Activated CD4-positive, alpha-beta T cell treated with anti-CD3 and anti-CD28 coated beads, Interleukin-2, amount 50 U/mL, for 24 hours (primary cell): ENCODE data around the gene PF4V1.

Experiments
- DNase-seq, 2 donors: peaks; one replicate each; pipeline ENCODE4 v3.0.0-alpha.2; 2020; ENCODE audit warnings: low read depth in 1 of 2, low spot score in 1 of 2

Gene PF4V1, protein sequence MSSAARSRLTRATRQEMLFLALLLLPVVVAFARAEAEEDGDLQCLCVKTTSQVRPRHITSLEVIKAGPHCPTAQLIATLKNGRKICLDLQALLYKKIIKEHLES

DNA sequence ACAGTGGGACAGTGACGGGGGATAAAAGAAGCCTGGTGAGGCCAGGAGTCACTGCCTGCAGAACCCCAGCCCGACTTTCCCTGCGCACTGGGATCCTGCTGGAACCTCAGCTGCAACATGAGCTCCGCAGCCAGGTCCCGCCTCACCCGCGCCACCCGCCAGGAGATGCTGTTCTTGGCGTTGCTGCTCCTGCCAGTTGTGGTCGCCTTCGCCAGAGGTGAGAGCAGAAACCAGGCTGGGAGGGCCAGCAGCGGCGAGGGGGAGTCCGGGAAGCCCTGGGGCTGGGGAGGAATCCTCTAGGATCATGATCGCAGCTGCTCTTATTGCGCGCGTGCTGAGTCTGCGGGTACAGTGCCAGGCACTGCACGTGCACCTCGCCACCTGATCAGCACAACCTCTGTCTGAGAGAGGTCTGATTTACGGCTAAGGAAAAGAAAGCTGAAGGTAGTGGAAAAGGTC is at the start of gene PF4V1:
Gene PF4V1 (plus strand): TSS at position 51 of the 459 bp plus-strand sequence. CDS start 67 bp downstream, at position 118.
- no peak for DNase-seq

DNA sequence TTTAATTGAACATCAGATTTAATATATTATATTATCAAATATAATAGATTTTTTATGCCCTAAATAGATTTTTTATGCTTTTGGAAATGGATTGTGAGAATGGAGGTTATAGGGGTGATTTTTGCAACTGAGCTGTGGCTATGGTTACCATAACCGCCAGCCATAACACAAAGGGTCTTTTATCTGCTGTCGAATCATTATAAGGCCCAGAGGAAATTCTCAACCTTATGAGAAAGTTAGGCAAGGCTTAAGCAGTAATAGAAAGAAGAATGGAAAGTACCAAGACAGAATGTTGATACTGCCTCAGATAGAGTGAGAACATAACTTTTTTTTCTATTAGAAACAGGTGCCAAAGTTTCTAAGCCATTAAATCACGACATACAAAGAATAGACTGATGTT is 42.9 kb upstream of the PF4V1 start:
- no peak for DNase-seq

DNA sequence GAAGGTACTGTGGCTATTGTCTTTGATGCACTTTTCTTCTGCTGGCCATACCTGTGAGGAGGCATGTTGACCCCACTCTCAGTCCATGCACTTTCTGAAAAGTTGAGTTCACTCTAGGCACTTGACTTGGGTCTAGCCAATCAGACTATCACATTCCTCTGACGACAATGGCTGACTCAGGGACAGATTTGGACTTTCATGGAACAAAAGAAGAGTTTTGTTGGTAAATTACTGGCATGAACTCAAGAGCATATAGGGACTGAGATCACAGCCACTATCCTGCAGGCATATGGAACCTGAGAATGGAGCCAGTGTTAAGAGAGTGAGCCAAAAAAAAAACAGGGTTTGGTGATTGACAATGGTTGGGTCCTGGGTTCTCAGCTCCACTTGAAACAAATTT is 41.3 kb upstream of the PF4V1 start:
- no peak for DNase-seq

DNA sequence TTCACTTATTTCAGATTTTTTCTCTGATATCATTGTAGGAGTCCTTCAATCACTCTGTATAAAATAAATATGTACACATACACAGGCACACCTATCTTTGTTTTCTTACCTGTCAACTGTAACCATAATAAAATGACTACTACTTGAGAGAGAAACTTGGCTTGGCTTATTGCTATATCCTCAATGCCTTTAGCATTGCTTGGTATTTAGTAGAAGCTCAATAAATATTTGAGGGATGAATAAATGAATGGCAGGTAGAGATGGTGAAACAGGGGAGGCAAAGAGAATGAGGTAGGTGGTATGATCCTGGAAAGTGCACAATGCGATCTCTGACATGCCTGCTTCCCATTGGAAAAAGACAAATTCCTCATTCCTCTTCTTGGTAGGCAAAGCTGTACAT is 38.4 kb upstream of the PF4V1 start:
- no peak for DNase-seq

DNA sequence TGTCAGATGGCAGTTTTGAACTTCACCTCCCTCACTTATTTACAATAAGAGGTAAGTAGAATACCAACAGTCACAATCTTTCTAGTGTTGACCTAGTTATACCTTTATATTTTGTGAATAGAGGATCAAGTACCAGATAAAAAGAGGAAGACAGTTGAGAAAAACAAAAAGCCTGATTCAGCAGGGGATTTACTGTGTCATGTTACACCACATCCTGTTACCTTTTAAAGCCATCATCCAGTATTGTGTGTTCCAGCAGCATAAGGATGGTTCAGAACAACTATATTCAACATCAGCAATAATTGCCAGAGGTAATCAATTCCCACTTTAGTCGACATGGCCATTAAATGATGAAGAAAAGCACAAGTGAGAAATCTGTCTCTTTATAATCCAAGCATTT is 38.0 kb upstream of the PF4V1 start:
- no peak for DNase-seq

DNA sequence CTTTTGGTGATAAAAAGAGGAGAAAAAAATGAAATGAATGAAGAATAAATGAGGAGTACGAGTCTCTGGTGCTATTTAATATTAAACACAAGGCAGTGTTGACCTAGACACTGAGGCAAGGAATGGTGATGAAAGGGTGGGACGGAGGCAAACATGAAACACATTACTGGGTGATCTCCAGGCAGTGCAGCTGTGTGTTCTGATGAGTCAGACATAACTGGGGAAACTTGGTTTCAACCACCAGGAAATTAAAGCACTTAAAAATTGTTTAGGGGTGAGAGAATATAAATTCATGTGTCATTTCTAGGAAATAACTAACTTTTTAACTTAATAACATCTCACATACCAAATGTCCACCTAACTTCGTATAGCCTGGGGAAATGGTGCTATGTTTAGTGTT is 36.3 kb upstream of the PF4V1 start:
- DNase-seq = no peak

DNA sequence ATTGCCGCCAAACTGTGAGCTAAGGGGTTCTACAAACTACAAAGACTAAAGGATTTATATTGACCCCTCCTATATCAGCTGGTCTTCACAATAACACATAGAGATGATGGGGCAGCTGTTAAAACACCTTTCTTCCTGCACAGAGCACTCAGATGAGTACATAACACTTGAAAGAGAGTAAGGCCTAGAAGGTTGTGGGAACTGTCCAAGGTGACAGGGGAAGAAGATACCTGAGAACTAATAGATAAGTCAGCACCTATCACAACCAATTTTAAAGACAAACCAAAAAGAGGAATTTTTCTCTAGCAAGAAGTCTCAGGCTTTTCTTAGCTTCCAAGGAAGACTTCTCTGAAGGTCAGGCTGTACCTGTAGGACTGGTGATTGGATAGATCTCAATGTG is 35.8 kb upstream of the PF4V1 start:
- DNase-seq = no peak

DNA sequence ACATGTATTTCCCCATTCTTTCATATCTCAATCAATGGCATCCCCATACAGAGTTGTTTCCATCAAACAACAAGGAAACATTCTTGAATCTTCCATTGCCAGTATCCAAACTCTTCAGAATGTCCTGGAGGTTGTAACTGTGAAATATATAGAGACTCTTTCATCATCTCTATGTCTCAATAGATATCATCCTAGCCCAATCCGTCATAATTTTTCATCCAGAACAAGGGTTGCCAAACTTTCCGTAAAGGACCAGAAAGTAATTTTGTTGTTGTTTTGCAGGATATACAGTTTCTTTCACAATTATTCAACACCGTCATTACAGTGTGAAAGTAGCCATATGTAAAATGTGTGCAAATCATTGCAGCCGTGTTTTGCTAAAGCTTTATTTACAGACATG is 31.8 kb upstream of the PF4V1 start:
- DNase-seq = no peak

DNA sequence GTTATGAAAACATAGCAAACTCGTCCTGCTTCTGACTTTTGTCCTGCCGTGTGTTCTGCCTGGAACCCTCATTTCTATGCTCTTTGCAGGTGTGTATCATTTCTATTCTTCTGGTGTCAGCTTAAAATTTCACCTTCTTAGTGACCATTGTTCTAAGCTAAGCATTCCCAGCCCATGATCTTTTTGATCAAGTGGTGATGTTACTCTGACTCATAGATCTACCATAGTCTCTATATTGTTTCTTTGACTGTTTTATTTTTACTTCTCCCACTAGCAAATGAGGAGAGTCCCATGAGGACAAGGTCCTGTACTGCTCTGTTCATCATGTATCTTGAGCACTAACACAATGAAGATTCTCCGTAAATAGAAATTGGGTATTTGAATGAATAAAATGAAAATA is 30.7 kb upstream of the PF4V1 start:
- no peak for DNase-seq

DNA sequence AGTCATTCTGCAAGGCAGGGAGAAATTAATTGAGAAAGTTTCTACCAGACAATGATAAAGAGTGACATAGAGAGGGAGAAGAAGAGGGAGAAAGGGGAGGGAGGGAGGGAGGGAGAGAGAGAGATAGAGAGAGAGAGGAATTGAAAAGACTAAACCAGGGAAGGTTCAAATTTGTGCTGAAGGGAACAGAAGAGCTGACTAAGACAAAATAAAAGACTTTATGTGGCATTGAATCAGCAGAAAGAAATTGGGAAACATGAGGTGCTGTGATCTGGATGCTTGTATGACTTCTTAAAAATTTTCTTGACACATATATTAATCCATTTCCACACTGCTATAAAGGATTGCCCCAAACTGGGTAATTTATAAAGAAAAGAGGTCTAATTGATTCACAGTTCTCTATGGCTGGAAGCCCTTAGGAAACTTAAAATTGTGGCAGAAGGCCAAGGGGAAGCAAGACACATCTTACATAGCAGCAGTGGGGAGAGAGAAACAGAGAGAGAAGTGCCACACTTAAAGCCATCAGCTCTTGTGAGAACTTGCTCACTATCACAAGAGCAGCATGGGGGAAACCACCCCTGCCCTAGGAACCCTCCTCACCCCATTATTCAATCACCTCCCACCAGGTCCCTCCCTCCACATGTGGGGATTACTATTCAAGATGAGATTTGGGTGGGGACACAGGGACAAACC is 30.1 kb upstream of the PF4V1 start:
- no peak for DNase-seq

DNA sequence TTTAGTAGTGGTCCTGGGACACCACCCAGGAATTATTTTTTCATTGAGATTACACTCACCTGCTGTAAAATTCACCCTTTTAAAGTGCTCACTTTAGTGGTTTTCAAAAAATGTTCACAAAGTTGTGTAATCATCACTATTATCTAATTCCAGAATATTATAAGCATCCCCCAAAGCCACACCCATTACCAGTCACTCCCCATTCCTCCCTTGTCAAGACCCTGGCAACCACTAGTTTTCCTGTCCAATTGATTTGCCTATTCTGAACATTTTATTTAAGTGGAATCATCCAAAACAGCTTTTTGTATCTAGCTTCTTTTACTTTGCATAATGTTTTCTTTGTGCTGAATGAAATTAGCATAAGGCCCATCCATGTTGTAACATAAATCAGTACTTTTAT is 29.3 kb upstream of the PF4V1 start:
- DNase-seq = no peak

DNA sequence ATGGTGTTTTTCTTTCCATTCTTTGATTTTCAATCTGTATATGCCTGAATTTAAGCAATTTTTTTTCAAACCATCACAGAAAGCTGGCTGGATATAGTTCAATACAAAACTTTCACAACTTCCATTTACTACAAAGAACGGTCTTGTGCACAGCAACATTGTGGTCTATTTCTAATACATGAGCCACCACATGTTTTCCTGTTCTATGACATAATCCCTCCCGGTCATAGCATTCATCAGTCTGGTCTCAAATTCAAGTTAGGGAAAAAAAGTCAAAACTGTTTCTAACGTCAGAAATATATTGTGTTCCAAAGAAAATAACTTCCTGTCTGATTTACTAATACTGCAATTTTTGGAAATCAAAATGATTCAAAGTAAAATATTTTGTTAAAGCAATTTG is 24.1 kb upstream of the PF4V1 start:
- DNase-seq = no peak

DNA sequence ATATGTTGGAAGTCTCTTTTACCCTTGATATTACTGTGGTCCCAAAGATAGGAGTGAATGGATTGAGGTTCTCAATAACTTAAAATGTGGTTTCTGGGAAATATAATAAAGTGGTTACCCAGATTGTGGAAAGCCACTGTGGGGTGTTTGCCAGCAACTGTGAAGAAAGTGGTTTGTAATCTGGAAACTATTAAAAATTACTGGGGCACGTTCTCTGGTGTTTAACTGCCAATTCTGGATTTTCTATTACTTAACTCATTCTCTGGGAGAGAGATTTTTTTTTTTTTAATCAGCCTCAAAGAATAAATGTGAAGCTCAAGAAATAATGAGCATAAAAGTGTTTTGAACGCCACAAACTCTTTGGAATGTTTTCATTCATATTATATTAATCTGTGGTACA is 21.5 kb upstream of the PF4V1 start:
- no peak for DNase-seq

DNA sequence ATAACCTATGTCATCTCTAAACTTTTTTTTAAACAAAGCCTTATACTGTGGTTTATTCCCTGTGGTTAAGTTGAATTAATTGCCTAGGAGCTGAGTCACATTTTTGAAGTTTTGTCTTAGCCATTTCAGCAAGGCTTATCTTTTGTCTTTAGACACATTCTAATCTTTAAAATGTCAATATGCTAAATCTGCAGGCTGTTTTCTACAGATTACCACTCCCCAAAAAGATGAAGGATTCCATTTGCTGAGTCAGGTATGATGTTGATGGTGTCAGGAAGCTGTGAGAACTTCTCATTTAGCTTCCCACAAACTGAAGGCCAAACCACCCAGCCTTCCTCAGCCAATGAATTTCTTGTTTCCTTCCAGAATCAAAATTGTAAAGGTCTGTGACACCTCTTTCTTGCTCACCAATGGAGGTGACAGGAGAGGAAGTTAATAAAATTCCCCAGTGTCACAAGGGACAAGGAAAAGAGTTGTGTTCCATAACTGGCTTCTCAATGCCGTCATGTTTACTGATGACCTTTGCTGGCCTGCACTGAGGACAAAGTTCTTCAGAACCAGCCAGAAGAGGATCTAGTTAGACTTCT is 20.4 kb upstream of the PF4V1 start:
- DNase-seq = no peak

DNA sequence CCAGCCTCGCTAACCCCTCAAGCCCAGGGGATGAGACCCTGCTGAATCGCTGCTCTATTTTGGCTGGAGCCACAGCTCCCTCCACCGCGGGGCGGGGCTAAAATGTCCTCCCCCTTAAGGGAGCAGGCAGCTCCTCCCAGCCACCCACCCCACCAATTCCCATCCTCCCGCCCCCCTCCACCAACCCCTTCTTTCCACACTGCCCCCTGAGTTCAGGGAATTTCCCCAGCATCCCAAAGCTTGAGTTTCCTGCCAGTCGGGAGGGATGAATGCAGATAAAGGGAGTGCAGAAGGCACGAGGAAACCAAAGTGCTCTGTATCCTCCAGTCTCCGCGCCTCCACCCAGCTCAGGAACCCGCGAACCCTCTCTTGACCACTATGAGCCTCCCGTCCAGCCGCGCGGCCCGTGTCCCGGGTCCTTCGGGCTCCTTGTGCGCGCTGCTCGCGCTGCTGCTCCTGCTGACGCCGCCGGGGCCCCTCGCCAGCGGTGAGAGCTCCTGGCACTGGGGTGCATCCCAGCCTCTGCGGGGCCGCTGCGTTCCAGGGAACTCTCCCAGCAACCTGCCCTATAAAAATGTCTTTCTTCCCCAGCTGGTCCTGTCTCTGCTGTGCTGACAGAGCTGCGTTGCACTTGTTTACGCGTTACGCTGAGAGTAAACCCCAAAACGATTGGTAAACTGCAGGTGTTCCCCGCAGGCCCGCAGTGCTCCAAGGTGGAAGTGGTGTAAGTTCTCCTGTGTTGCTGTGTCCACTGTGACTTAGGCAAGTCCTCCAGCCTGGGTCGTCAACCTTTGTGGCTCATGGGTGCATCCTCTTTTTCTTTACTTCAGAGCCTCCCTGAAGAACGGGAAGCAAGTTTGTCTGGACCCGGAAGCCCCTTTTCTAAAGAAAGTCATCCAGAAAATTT is 16.5 kb upstream of the PF4V1 start, which contains the start of gene CXCL6:
Gene CXCL6 (plus strand): TSS at position 306 of the 907 bp plus-strand sequence. CDS start 73 bp downstream, at position 379.
- DNase-seq = no peak

DNA sequence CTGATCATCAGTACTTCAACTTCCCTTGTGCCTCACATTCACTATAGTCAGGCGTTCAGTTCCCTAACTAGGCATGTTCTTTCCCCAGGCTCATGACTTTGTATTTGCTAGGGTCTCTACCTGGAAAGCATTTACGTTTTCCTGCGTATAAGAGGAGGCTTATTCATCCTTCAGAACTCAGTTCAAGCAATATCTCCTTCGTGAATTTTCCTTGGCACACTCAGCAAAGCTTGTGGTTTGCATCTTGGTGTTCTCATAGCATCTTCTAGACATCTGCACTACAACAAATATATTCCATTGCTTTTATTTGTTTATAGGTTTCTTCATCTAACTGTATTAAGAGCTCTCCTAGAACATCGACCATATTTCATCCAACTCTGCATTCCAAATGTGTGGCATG is 14.0 kb upstream of the PF4V1 start:
- DNase-seq = no peak

DNA sequence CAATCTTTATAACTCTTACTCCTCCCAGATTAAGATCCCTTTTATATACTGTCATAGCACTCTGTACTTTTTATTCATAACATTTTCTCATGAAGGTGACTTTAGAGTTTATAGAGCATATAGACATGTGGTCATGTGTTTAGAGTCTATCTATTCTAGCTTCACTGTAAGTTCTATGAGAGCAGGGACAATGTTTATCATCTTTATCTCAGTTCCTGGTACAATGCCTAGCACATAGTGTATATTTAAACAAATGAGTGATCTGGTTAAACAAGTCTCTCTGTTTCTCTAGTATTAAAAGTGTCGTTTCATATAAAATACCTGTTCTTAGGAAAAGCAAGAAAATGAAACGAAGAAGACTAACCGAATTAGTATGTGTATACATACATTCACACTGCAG is 13.4 kb upstream of the PF4V1 start:
- no peak for DNase-seq

DNA sequence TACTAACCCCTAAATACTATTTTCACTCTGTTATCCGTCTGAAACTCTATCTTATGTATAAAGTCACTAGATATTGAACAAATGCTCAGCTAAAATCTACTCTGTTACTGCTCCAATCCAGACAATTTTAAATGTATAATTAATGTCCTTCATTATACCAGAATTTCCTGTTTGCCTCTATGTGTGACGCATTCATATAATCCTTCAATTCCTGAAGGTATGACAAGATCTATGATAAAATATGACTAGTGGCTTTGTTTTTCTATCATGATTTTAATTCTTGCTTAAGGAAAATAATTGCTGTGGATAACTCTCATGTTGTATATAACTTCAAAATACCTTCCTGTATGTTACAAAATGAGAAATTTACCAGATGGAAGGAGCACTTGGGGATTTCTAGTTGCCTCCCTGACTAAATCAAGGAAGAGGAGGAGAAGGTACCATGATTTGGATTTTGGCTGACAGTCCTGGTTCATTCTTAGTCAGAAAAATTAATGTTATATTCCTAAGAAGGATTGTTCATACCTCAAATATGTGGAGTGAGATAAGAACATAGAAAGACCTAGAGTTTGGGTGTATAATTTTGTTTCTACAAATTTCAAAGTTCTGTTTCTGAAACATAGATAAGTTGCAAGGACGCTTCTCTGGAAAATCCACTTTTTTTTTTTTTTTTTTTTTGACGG is 11.7 kb upstream of the PF4V1 start:
- DNase-seq = no peak

DNA sequence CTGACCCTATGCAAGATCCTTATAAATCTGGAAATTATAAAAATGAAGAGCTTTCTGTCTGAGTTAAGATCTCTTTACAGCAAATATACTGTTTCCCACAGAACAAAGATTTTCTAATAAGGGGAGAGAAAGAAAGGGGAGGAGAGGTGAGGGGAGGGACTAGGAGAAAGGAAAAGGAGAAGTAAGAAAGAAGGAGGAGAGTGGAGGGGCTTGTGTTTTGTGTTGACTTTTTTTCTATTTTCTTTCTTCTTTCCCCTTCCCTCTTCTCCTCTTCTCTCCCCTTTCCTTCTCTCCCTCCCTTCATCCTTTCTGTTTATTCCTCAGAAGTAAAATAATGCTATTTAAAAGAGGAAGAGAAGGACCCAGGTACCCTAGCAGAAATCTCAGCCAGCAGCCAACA is 10.4 kb upstream of the PF4V1 start:
- no peak for DNase-seq

DNA sequence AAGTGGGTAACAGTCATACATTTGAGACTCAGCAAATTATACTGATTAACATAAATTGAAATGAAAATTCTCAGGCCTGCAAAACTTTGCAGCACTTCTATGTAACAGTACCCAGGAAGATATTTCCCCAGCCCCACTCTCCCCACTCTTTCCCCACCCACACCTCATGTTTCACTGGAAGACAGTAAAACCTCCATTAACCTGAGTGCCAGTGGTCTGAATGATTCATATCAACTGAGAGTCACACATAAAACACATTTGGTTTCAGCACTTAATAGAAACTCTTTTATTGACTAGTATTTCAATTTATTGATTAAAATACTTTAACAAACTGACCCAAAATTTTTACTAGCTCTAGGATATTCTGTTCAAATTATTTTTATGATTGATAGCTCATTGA is 9.7 kb upstream of the PF4V1 start:
- no peak for DNase-seq

DNA sequence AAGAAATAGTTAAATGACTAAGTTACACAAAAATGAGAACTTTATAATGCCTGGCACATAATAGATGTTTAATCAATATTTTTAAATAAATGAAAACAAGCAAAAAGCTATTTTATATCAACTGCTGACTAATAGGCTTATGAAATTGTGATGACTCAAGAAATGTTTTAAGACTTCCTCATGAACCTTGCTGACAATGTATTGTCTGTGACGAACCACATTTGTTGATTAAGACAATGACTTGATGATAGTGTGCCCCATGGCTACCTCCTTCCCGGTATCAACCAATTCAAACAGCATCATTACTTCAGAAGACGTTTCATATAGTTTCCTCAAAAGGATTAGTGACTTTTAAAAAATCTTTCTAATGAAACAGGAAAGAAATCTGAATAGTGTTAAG is 8.8 kb upstream of the PF4V1 start:
- no peak for DNase-seq
